CD4-positive, alpha-beta T cell treated with Interleukin-1 beta for 1 hour (primary cell): ENCODE results near the gene ABCG2.

ENCODE experiments used
- DNase-seq, 2 donors: peaks; one replicate each; pipeline ENCODE4 v3.0.0-alpha.2; 2020 to 2022

ABCG2 gene

GRCh38 chr4:88062843-88063242 lies 95.6 kb downstream of the ABCG2 start:
- no peak for DNase-seq

- DNase-seq: no peak
Observed at GRCh38 chr4:88062311-88062710, 96.1 kb downstream of the ABCG2 start.

GRCh38 chr4:88060431-88060830 lies 98.0 kb downstream of the ABCG2 start:
- no peak for DNase-seq

- DNase-seq: no peak
Observed at GRCh38 chr4:88059766-88060165, 98.7 kb downstream of the ABCG2 start.

GRCh38 chr4:88058295-88058694 lies 100.1 kb downstream of the ABCG2 start:
- DNase-seq: no peak

- no peak for DNase-seq
Observed at GRCh38 chr4:88054901-88055300, 103.5 kb downstream of the ABCG2 start.

- DNase-seq: no peak
Observed at GRCh38 chr4:88054229-88054628, 104.2 kb downstream of the ABCG2 start.

GRCh38 chr4:88045021-88045420 lies 113.4 kb downstream of the ABCG2 start:
- no peak for DNase-seq

- DNase-seq: no peak
Observed at GRCh38 chr4:88043586-88044340, 114.7 kb downstream of the ABCG2 start.

- DNase-seq: no peak
Observed at GRCh38 chr4:88043001-88043400, 115.4 kb downstream of the ABCG2 start.

GRCh38 chr4:88041626-88042025 lies 116.8 kb downstream of the ABCG2 start:
- DNase-seq: no peak

- no peak for DNase-seq
Observed at GRCh38 chr4:88040707-88041106, 117.7 kb downstream of the ABCG2 start.
